Esophagus muscularis mucosa (tissue), 4 donors: ENCODE data around the gene CD3E.

Experiments
- EP300 ChIP-seq: sonication (generic); formaldehyde crosslinking; IDR thresholded peaks from one replicate; pipeline ENCODE4 v1.6.1; 2017; ENCODE audit warnings: antibody characterized with exemption
- POLR2A ChIP-seq: fragments of 450-650 bp; IDR thresholded peaks from one replicate; pipeline ENCODE4 v1.6.1; 2017; ENCODE audit warnings: antibody characterized with exemption, moderate library complexity, mild to moderate bottlenecking, low read depth
- POLR2AphosphoS5 ChIP-seq, 2 donors: sonication (generic); formaldehyde crosslinking; IDR thresholded peaks; one replicate each; pipeline ENCODE4 v1.6.1; 2017; ENCODE audit warnings: antibody characterized with exemption in 2 of 2
- TF ChIP-seq, protein P1 (sequence below), 3 experiments: fragments of 200-600 bp in 2 of 3; fragments of 450-650 bp in 1 of 3; sonication (generic) in 2 of 3; IDR thresholded peaks; one replicate each; pipeline ENCODE4 v1.5.1; 2017 to 2019; ENCODE audit warnings: antibody characterized with exemption in 3 of 3, mild to moderate bottlenecking in 2 of 3, moderate library complexity in 1 of 3

GRCh38 chr11:118334745-118335144, 30.2 kb downstream of the CD3E start:
- TF ChIP-seq POLR2A (no peak), POLR2AphosphoS5 (IDR thresholded peaks at IDR 0.05) (no peak), EP300 (no peak)
- TF ChIP-seq, protein P1, sequence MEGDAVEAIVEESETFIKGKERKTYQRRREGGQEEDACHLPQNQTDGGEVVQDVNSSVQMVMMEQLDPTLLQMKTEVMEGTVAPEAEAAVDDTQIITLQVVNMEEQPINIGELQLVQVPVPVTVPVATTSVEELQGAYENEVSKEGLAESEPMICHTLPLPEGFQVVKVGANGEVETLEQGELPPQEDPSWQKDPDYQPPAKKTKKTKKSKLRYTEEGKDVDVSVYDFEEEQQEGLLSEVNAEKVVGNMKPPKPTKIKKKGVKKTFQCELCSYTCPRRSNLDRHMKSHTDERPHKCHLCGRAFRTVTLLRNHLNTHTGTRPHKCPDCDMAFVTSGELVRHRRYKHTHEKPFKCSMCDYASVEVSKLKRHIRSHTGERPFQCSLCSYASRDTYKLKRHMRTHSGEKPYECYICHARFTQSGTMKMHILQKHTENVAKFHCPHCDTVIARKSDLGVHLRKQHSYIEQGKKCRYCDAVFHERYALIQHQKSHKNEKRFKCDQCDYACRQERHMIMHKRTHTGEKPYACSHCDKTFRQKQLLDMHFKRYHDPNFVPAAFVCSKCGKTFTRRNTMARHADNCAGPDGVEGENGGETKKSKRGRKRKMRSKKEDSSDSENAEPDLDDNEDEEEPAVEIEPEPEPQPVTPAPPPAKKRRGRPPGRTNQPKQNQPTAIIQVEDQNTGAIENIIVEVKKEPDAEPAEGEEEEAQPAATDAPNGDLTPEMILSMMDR (IDR thresholded peaks at IDR 0.05), result no peak
